Measurements from ENCODE around the gene FAM236D. TPM values are rescaled to one million over a fixed set of nuclear protein-coding genes. Genes with fewer than 3 reads are reported as not detected.
"Not testable (repeated sequence)": the region's sequence is repeated elsewhere in the genome, so short reads cannot be mapped to it uniquely, and the experiment has no call there.

Gene FAM236D
- total RNA-seq (2022) (not detected in 2 replicates), Bru-seq, nascent RNA (not detected), BruChase-seq, experiment 1, labeled RNA remaining after a 6-hour chase (not detected), BruChase-seq, experiment 2, labeled RNA remaining after a 2-hour chase (not detected)
- long read RNA-seq = 0 reads

DNA sequence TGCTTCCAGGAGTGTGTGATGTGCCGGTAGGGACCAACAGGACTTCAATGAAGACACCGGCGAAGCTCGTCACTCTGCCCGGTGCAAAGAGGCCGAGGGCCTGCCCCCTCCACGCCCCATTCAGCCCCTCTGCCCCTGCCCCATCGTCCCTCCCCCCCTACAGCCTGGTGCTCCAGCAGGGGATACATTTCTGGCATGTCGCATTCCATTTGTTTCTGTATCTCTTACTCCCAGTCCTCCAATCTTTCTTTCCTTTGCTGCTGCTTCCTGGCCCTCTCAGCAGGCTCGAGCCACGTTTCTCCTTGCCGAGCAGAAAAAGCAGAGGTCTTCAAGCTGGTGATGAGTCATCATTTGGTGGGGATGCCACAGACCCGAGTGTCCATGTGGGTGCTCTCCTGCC, at the start of gene FAM236D:
Gene FAM236D (minus strand): TSS at position 101 of the 400 bp plus-strand sequence. CDS start 100 bp downstream, at position 1.
- H3K9me3 Mint-ChIP-seq (ENCODE audit: low read depth, unreplicated experiment); CTCF ChIA-PET; H3K27ac Mint-ChIP-seq (ENCODE audit: unreplicated experiment): not testable (repeated sequence)

DNA sequence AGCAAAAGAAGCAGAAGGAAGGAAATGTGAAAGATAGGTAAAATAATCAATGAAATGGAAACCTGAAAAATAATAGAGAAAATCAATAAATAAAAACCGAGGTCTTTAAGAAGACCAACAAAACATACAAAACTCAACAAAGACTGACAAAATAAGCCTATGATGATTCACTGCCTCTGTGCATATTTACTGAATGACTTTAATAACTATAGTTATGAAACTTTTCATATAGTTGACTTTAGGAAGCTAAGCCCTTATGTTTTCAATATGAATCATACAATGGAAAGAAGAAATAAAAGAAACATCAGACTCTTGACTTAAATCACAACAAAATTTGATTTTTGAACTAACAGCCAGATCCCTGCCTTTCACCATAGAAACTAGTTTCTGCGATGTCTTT, 29.5 kb upstream of the FAM236D start:
- H3K27me3 Mint-ChIP-seq (ENCODE audit: unreplicated experiment); H3K4me3 Mint-ChIP-seq (ENCODE audit: low read depth, unreplicated experiment); CTCF ChIA-PET; H3K36me3 Mint-ChIP-seq (ENCODE audit: insufficient read depth, unreplicated experiment); H3K4me1 Mint-ChIP-seq (ENCODE audit: low read depth, unreplicated experiment); H3K9me3 Mint-ChIP-seq (ENCODE audit: low read depth, unreplicated experiment); DNase-seq; BruUV-seq (replicated peaks); H3K27ac Mint-ChIP-seq (ENCODE audit: unreplicated experiment); intact Hi-C loops (cut with micrococcal nuclease; ENCODE audit: unreplicated experiment): not testable (repeated sequence)

More for the DNA sequence above, at the start of gene FAM236D:
- H3K4me3 Mint-ChIP-seq (ENCODE audit: low read depth, unreplicated experiment); intact Hi-C loops (cut with micrococcal nuclease; ENCODE audit: unreplicated experiment); H3K27me3 Mint-ChIP-seq (ENCODE audit: unreplicated experiment); H3K4me1 Mint-ChIP-seq (ENCODE audit: low read depth, unreplicated experiment); H3K36me3 Mint-ChIP-seq (ENCODE audit: insufficient read depth, unreplicated experiment); BruUV-seq (replicated peaks); DNase-seq: not testable (repeated sequence)

DNA sequence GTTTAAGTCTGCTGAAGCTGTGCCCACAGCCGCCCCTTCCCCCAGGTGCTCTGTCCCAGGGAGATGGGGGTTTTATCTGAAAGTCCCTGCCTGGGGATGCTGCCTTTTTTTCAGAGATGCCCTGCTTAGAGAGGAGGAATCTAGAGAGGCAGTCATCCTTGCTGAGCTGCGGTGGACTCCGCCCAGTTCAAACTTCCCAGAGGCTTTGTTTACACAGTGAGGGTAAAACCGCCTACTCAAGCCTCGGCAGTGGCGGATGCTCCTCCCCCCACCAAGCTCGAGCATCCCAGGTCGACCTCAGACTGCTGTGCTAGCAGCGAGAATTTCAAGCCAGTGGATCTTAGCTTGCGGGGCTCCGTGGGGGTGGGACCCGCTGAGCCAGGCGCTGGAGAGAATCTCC, 22.7 kb upstream of the FAM236D start:
- DNase-seq; CTCF ChIA-PET; H3K4me3 Mint-ChIP-seq (ENCODE audit: low read depth, unreplicated experiment); H3K27me3 Mint-ChIP-seq (ENCODE audit: unreplicated experiment); H3K4me1 Mint-ChIP-seq (ENCODE audit: low read depth, unreplicated experiment); intact Hi-C loops (cut with micrococcal nuclease; ENCODE audit: unreplicated experiment); BruUV-seq (replicated peaks); H3K27ac Mint-ChIP-seq (ENCODE audit: unreplicated experiment); H3K9me3 Mint-ChIP-seq (ENCODE audit: low read depth, unreplicated experiment); H3K36me3 Mint-ChIP-seq (ENCODE audit: insufficient read depth, unreplicated experiment): not testable (repeated sequence)

DNA sequence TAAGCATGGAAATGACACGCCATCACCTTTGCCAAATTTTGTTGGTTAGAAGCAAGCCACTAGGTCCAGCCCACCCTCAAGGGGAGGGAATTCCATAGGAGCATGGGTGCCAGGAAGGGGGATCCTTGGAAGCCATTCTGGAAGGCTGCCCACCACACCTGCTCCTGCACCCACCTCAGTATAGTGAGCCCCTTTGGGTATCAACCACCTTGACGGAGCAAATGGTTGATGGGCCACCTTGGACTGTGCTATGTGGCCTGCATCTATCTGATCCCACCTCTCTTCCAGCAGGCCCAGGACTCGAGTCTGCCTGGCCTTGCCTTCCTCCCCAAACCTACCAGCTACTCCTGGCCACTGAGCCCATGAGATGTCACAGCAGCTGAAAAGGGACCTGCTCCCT, 17.6 kb downstream of the FAM236D start:
- BruUV-seq (replicated peaks); H3K27me3 Mint-ChIP-seq (ENCODE audit: unreplicated experiment); H3K9me3 Mint-ChIP-seq (ENCODE audit: low read depth, unreplicated experiment); H3K4me1 Mint-ChIP-seq (ENCODE audit: low read depth, unreplicated experiment); DNase-seq; H3K4me3 Mint-ChIP-seq (ENCODE audit: low read depth, unreplicated experiment); H3K36me3 Mint-ChIP-seq (ENCODE audit: insufficient read depth, unreplicated experiment); CTCF ChIA-PET; intact Hi-C loops (cut with micrococcal nuclease; ENCODE audit: unreplicated experiment); H3K27ac Mint-ChIP-seq (ENCODE audit: unreplicated experiment): not testable (repeated sequence)

DNA sequence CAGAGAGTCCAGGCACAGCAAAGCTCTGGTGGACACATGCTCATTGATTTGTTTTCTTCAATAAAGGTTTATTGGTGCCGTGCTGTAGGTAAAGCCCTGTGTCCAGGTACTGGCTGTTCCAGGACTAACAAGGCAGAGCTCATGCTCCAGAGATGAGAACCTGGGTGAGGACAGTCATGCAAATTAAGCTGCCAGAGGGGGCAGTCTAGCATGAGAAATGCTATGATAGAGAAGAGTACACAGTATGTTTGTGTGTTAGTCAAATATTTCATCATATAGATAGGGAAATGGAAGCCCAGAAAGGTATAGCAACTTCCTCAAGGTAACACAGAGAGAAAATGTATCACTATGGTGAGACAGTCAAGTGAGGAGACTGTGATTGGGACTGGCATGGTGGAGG, 19.9 kb downstream of the FAM236D start:
- intact Hi-C loops (cut with micrococcal nuclease; ENCODE audit: unreplicated experiment); CTCF ChIA-PET; H3K4me3 Mint-ChIP-seq (ENCODE audit: low read depth, unreplicated experiment); H3K36me3 Mint-ChIP-seq (ENCODE audit: insufficient read depth, unreplicated experiment); H3K9me3 Mint-ChIP-seq (ENCODE audit: low read depth, unreplicated experiment); BruUV-seq (replicated peaks); H3K27me3 Mint-ChIP-seq (ENCODE audit: unreplicated experiment); H3K4me1 Mint-ChIP-seq (ENCODE audit: low read depth, unreplicated experiment); DNase-seq; H3K27ac Mint-ChIP-seq (ENCODE audit: unreplicated experiment): not testable (repeated sequence)

DNA sequence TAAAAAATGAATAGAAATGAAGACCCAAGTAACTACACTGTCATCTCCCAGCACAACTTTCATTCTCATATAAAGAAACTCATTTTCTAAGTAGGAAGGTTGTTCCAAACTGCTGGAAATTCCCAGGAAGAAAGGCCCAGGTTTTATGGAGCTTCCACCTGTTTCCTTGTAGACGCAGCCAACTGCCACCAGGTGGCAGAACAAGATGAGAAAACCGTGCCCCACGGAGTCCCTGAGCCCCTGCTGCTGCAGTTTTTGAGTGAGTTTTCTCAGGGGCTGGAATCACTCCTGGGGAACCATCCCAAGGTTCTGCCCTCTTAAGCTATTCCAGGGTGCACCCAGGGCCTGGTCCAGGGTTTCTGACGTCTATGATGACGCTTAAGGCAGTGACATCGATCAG, 24.0 kb downstream of the FAM236D start:
- H3K9me3 Mint-ChIP-seq (ENCODE audit: low read depth, unreplicated experiment); H3K27ac Mint-ChIP-seq (ENCODE audit: unreplicated experiment); BruUV-seq (replicated peaks); intact Hi-C loops (cut with micrococcal nuclease; ENCODE audit: unreplicated experiment); DNase-seq; H3K36me3 Mint-ChIP-seq (ENCODE audit: insufficient read depth, unreplicated experiment); H3K4me1 Mint-ChIP-seq (ENCODE audit: low read depth, unreplicated experiment); H3K27me3 Mint-ChIP-seq (ENCODE audit: unreplicated experiment); CTCF ChIA-PET; H3K4me3 Mint-ChIP-seq (ENCODE audit: low read depth, unreplicated experiment): not testable (repeated sequence)

DNA sequence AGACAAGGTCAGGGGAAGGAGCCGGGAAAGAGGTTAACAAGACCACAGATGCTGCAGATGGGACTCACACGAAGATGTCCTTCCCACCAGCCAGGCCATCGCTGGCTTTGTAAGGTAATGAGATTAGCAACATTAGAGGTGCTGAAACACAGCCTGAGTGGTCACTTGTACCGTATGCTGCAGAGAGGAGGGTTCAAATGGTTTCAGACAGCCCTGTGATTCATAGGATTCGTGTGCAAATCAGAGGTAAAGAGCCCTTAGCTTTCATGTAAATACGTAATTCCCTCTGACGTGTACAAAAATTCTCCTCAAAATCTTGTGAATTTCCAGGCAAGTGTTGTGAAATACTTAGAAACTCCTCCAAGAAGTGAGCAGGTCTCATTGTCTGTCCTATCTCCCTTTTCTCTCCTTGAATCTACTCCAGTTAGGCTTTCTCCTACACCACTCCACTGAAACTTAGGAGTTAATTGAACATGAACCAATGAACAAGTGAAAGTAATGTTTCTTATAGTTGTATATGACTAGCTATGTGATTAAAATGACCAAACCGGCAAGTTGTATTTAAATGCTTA, 24.6 kb downstream of the FAM236D start:
- intact Hi-C loops (cut with micrococcal nuclease; ENCODE audit: unreplicated experiment); H3K4me3 Mint-ChIP-seq (ENCODE audit: low read depth, unreplicated experiment); H3K36me3 Mint-ChIP-seq (ENCODE audit: insufficient read depth, unreplicated experiment); CTCF ChIA-PET; H3K27ac Mint-ChIP-seq (ENCODE audit: unreplicated experiment); H3K9me3 Mint-ChIP-seq (ENCODE audit: low read depth, unreplicated experiment); BruUV-seq (replicated peaks); H3K27me3 Mint-ChIP-seq (ENCODE audit: unreplicated experiment); H3K4me1 Mint-ChIP-seq (ENCODE audit: low read depth, unreplicated experiment); DNase-seq: not testable (repeated sequence)

DNA sequence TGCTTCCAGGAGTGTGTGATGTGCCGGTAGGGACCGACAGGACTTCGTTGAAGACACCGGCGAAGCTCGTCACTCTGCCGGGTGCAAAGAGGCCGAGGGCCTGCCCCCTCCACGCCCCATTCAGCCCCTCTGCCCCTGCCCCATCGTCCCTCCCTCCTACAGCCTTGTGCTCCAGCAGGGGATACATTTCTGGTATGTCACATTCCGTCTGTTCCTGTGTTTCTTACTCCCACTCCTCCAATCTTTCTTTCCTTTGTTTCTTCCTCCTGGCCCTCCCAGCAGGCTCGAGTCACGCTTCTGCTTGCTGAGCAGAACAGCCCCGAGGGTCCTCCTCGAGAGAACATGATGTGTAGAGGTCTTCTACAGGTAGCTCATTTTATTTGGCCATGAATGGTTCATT, 25.4 kb downstream of the FAM236D start, which contains the start of gene FAM236B:
Gene FAM236B (minus strand): TSS at position 101 of the 400 bp plus-strand sequence. CDS start 100 bp downstream, at position 1.
- CTCF ChIA-PET; intact Hi-C loops (cut with micrococcal nuclease; ENCODE audit: unreplicated experiment); DNase-seq; BruUV-seq (replicated peaks); H3K27ac Mint-ChIP-seq (ENCODE audit: unreplicated experiment); H3K27me3 Mint-ChIP-seq (ENCODE audit: unreplicated experiment); H3K36me3 Mint-ChIP-seq (ENCODE audit: insufficient read depth, unreplicated experiment); H3K4me1 Mint-ChIP-seq (ENCODE audit: low read depth, unreplicated experiment); H3K4me3 Mint-ChIP-seq (ENCODE audit: low read depth, unreplicated experiment); H3K9me3 Mint-ChIP-seq (ENCODE audit: low read depth, unreplicated experiment): not testable (repeated sequence)

DNA sequence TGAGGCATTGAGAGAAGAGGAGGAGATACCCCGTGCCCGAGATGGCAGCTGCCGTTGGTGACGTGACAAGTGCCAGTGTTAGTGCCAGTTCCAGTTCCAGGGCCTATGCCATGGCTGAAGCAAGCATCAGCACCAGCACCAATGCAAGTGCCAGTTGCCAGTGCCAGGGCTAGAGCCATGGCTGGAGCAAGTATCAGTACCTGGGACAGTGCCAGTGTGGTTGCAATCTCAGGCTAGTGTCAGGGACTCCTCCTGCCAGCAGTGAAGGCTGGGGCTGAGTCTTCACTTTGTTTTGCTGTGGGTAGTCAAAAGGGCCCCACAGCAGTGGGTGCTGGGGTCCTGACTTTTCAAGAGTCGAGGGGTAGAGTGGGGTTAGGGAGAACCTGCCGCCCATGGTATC, 29.9 kb downstream of the FAM236D start:
- H3K27me3 Mint-ChIP-seq (ENCODE audit: unreplicated experiment); H3K36me3 Mint-ChIP-seq (ENCODE audit: insufficient read depth, unreplicated experiment); H3K4me3 Mint-ChIP-seq (ENCODE audit: low read depth, unreplicated experiment); DNase-seq; intact Hi-C loops (cut with micrococcal nuclease; ENCODE audit: unreplicated experiment); H3K27ac Mint-ChIP-seq (ENCODE audit: unreplicated experiment); BruUV-seq (replicated peaks); CTCF ChIA-PET; H3K9me3 Mint-ChIP-seq (ENCODE audit: low read depth, unreplicated experiment); H3K4me1 Mint-ChIP-seq (ENCODE audit: low read depth, unreplicated experiment): not testable (repeated sequence)

DNA sequence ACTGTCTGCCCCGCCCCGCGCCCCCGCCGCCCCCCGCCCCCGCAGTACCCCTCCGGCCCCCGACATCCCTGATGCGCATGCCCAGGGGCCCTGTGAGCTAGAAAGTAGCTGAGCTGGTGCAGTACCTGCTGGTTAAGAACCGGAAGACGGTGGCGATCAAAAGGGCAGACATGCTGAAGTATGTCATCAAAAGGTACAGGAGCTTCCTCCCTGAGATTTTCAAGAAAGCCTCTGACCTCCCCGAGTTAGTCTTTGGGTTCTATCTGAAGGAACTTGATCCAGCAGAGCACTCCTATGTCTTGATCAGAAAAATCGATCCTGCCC, 30.6 kb downstream of the FAM236D start:
- intact Hi-C loops (cut with micrococcal nuclease; ENCODE audit: unreplicated experiment); DNase-seq; BruUV-seq (replicated peaks); CTCF ChIA-PET; H3K4me3 Mint-ChIP-seq (ENCODE audit: low read depth, unreplicated experiment); H3K27me3 Mint-ChIP-seq (ENCODE audit: unreplicated experiment); H3K4me1 Mint-ChIP-seq (ENCODE audit: low read depth, unreplicated experiment); H3K36me3 Mint-ChIP-seq (ENCODE audit: insufficient read depth, unreplicated experiment); H3K9me3 Mint-ChIP-seq (ENCODE audit: low read depth, unreplicated experiment); H3K27ac Mint-ChIP-seq (ENCODE audit: unreplicated experiment): not testable (repeated sequence)

All from Calu3 (cell line).